PC-3 (cell line): ENCODE results near the gene RALGAPA1. TPM values are rescaled to one million over a fixed set of nuclear protein-coding genes. Genes with fewer than 3 reads are reported as not detected.

Experiments used
- ATAC-seq: fragments of 200-7000 bp; cut with Tn5 transposase; 2 replicates; pipeline ENCODE4 v1.9.1; 2020; ENCODE audit warnings: mild to moderate bottlenecking, moderate library complexity
- BruUV-seq: library from RNA; stranded (reverse); fragments of 400-500 nt; replicated peaks from 2 replicates; lab custom pipeline; 2021; lab: Mats Ljungman, UMichigan
- CTCF ChIA-PET: fragments of 300-600 bp; sonication (Branson Sonifier 250); formaldehyde crosslinking; loops from one replicate; lab custom pipeline; 2022; ENCODE audit warnings: antibody characterized with exemption; lab: Charles Lee
- POLR2A ChIA-PET: fragments of 300-600 bp; sonication (Branson Sonifier 250); formaldehyde crosslinking; loops from one replicate; lab custom pipeline; 2022; ENCODE audit warnings: antibody characterized with exemption; ENCODE audit not compliant: unreplicated experiment; lab: Charles Lee
- DNase-seq: peaks from one replicate; pipeline ENCODE4 v3.0.0-alpha.2; 2015
- H2AFZ ChIP-seq: fragments of 300-600 bp; sonication (generic); 2 replicates; pipeline ENCODE4 v1.6.0; 2016; ENCODE audit warnings: antibody characterized with exemption, low read length
- H3F3A ChIP-seq: fragments of 300-600 bp; sonication (generic); one replicate; pipeline ENCODE4 v1.6.0; 2017; ENCODE audit warnings: antibody characterized with exemption, low read length, control low read depth, mild to moderate bottlenecking; ENCODE audit not compliant: unreplicated experiment
- H3K27ac ChIP-seq: fragments of 300-600 bp; sonication (generic); 2 replicates; pipeline ENCODE4 v1.5.1; 2016; ENCODE audit warnings: mild to moderate bottlenecking, low read length
- H3K27me3 ChIP-seq: fragments of 300-600 bp; sonication (generic); 2 replicates; pipeline ENCODE4 v1.6.1; 2016; ENCODE audit warnings: low read length, mixed read lengths
- H3K36me3 ChIP-seq: fragments of 300-600 bp; sonication (generic); 2 replicates; pipeline ENCODE4 v1.6.1; 2016; ENCODE audit warnings: low read depth, mixed run types, low read length, mixed read lengths
- H3K4me1 ChIP-seq: fragments of 300-600 bp; sonication (generic); 2 replicates; pipeline ENCODE4 v1.5.1; 2016; ENCODE audit warnings: low read length; ENCODE audit not compliant: insufficient read depth
- H3K4me2 ChIP-seq: fragments of 300-600 bp; sonication (generic); 2 replicates; pipeline ENCODE4 v1.6.0; 2016; ENCODE audit warnings: low read length
- H3K4me3 ChIP-seq: fragments of 300-600 bp; sonication (generic); 2 replicates; pipeline ENCODE4 v1.5.1; 2016; ENCODE audit warnings: mild to moderate bottlenecking, low read length, mixed read lengths
- H3K79me2 ChIP-seq: fragments of 300-600 bp; sonication (generic); 2 replicates; pipeline ENCODE4 v1.6.1; 2017; ENCODE audit warnings: low read length, mixed read lengths
- H3K9ac ChIP-seq: fragments of 300-600 bp; sonication (generic); 2 replicates; pipeline ENCODE4 v1.6.0; 2016; ENCODE audit warnings: mild to moderate bottlenecking, low read length
- H3K9me2 ChIP-seq: fragments of 300-600 bp; sonication (generic); replicated peaks from 2 replicates; pipeline ENCODE4 v1.6.1; 2016; ENCODE audit warnings: mixed run types, low read length, mixed read lengths
- H3K9me3 ChIP-seq: fragments of 300-600 bp; sonication (generic); 2 replicates; pipeline ENCODE4 v1.6.1; 2016; ENCODE audit warnings: low read length, mixed read lengths
- H4K20me1 ChIP-seq: fragments of 300-600 bp; sonication (generic); 2 replicates; pipeline ENCODE4 v1.6.1; 2016; ENCODE audit warnings: low read length, mixed read lengths
- EZH2 ChIP-seq: fragments of 300-600 bp; sonication (generic); IDR thresholded peaks from one replicate; pipeline ENCODE4 v1.6.1; 2017; ENCODE audit warnings: antibody characterized with exemption, mild to moderate bottlenecking, low read length; ENCODE audit not compliant: unreplicated experiment
- EZH2phosphoT487 ChIP-seq: fragments of 300-600 bp; sonication (generic); IDR thresholded peaks from 2 replicates; pipeline ENCODE4 v1.6.1; 2018; ENCODE audit warnings: mild to moderate bottlenecking, antibody characterized with exemption, low read length, borderline replicate concordance
- intact Hi-C: fragments of 100-400 bp; cut with micrococcal nuclease; formaldehyde crosslinking; loops from 2 replicates; pipeline ENCODE4 v1.9.0; 2023
- total RNA-seq: library from RNA; depleted of rRNA; stranded (reverse); fragments of >200 nt; gene quantifications from 2 replicates; pipeline ENCODE4 v1.2.3, GENCODE V29; 2014
- TF ChIP-seq, protein P1 (sequence below): fragments of 300-600 bp; sonication (generic); conservative IDR thresholded peaks from 2 replicates; pipeline ENCODE4 v1.5.1; 2017; ENCODE audit warnings: antibody characterized with exemption, low read depth, mild to moderate bottlenecking, low read length

The RALGAPA1 gene
- total RNA-seq, 1 experiment from 2014 or later: 20.3 TPM

DNA sequence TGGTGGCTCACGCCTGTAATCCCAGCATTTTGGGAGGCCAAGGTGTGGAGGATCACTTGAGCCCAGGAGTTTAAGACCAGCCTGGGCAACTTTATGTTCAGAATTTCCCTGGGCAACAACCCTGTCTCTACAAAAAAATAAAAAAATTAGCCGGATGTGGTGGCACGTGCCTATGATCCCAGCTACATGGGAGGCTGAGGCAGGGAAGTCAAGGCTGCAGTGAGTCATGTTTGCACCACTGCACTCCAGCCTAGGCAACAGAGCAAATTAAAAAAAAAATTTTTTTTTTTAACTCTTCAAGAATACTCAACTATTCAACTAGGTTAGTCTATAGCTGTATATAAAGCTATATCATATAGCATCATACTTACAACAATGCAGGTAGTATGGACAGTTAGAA lies 113.0 kb downstream of the RALGAPA1 start:
- TF ChIP-seq EZH2 (no peak), EZH2phosphoT487 (no peak)
- TF ChIP-seq, protein P1, sequence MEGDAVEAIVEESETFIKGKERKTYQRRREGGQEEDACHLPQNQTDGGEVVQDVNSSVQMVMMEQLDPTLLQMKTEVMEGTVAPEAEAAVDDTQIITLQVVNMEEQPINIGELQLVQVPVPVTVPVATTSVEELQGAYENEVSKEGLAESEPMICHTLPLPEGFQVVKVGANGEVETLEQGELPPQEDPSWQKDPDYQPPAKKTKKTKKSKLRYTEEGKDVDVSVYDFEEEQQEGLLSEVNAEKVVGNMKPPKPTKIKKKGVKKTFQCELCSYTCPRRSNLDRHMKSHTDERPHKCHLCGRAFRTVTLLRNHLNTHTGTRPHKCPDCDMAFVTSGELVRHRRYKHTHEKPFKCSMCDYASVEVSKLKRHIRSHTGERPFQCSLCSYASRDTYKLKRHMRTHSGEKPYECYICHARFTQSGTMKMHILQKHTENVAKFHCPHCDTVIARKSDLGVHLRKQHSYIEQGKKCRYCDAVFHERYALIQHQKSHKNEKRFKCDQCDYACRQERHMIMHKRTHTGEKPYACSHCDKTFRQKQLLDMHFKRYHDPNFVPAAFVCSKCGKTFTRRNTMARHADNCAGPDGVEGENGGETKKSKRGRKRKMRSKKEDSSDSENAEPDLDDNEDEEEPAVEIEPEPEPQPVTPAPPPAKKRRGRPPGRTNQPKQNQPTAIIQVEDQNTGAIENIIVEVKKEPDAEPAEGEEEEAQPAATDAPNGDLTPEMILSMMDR: no peak
- ChIA-PET POLR2A (no interaction called here), CTCF (no interaction called here)
- H3F3A ChIP-seq: no peaks in the 10 kb centered on the region
- H3K79me2 ChIP-seq: no peaks in the 10 kb centered on the region
- no peaks in the 10 kb centered on the region for H3K4me1 ChIP-seq
- no peak overlapping the region for H3K9ac ChIP-seq
- no TSS peak for BruUV-seq
- H2AFZ ChIP-seq: no peak overlapping the region
- no peaks in the 10 kb centered on the region for H3K9me2 ChIP-seq
- H3K36me3 ChIP-seq: no peaks in the 10 kb centered on the region
- no peaks in the 10 kb centered on the region for H3K9me3 ChIP-seq
- intact Hi-C loops: no loop called here
- H3K4me2 ChIP-seq: no peak overlapping the region
- H3K4me3 ChIP-seq: no peak overlapping the region
- H3K27ac ChIP-seq: no peak overlapping the region
- no peaks in the 10 kb centered on the region for H4K20me1 ChIP-seq
- H3K27me3 ChIP-seq: no peaks in the 10 kb centered on the region
- DNase-seq (no peak), ATAC-seq (no peak)

DNA sequence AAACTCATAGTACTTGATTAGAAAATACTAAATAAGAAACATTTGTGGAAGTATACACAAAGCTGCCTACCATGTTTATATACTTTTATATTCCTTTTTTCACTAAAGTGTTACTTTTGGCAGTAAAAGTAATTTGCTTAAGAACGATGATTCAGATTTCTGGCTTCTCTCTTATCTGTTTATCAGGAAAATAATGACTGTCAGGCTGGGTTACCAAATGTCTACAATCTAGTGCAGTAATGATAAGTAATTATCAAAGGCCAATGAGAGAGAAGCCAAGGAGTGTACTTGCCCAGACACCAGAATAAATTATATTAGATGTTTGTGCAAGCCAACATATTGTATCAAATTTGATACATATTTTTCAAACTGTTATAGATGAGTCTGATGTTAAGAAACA lies 113.4 kb downstream of the RALGAPA1 start:
- H3K9me2 ChIP-seq: no peaks in the 10 kb centered on the region
- H4K20me1 ChIP-seq: no peaks in the 10 kb centered on the region
- no peak overlapping the region for H3K9ac ChIP-seq
- TF ChIP-seq, protein P1: no peak
- TF ChIP-seq EZH2phosphoT487: no peak
- TF ChIP-seq EZH2: no peak
- intact Hi-C loops: no loop called here
- no peak overlapping the region for H2AFZ ChIP-seq
- H3F3A ChIP-seq: no peaks in the 10 kb centered on the region
- no peaks in the 10 kb centered on the region for H3K4me1 ChIP-seq
- BruUV-seq: no TSS peak
- H3K27ac ChIP-seq: no peak overlapping the region
- H3K9me3 ChIP-seq: no peaks in the 10 kb centered on the region
- no peaks in the 10 kb centered on the region for H3K27me3 ChIP-seq
- H3K79me2 ChIP-seq: no peaks in the 10 kb centered on the region
- H3K4me3 ChIP-seq: no peak overlapping the region
- H3K4me2 ChIP-seq: no peak overlapping the region
- ChIA-PET CTCF (no interaction called here), POLR2A (no interaction called here)
- no peak for ATAC-seq
- no peak for DNase-seq
- H3K36me3 ChIP-seq: no peaks in the 10 kb centered on the region

DNA sequence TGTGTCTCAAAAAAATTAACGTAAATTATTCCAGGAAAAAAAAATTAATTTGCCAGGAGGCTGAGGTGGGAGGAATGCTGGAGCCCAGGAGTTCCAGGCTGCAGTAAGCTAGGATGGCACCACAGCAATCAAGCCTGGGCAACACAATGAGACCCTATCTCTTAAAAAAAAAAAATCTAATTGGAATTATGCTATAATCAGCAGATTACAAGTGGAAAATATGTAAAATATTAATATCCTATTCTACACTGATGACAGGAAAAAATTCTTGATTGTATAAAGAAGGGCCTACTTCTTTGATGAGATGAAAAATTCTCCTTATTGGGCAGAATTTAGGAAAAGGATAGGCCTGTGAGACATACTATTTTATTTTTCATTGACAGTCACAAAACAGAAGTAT lies 114.0 kb downstream of the RALGAPA1 start:
- no peak for ATAC-seq
- no peak overlapping the region for H3K4me2 ChIP-seq
- no peaks in the 10 kb centered on the region for H3F3A ChIP-seq
- TF ChIP-seq EZH2phosphoT487 (no peak), EZH2 (no peak)
- TF ChIP-seq, protein P1: no peak
- H3K4me1 ChIP-seq: no peaks in the 10 kb centered on the region
- no peak overlapping the region for H2AFZ ChIP-seq
- no peaks in the 10 kb centered on the region for H3K9me3 ChIP-seq
- intact Hi-C loops: no loop called here
- BruUV-seq: no TSS peak
- ChIA-PET CTCF (no interaction called here), POLR2A (no interaction called here)
- no peak for DNase-seq
- H3K79me2 ChIP-seq: no peaks in the 10 kb centered on the region
- H3K4me3 ChIP-seq: no peak overlapping the region
- H3K9ac ChIP-seq: no peak overlapping the region
- H3K27me3 ChIP-seq: no peaks in the 10 kb centered on the region
- no peak overlapping the region for H3K27ac ChIP-seq
- no peaks in the 10 kb centered on the region for H3K9me2 ChIP-seq
- no peaks in the 10 kb centered on the region for H4K20me1 ChIP-seq
- no peaks in the 10 kb centered on the region for H3K36me3 ChIP-seq
